WTC11 (cell line): ENCODE measurements around the gene AANAT.

ENCODE experiments used
- ATF3 ChIP-seq: sonication (generic); formaldehyde crosslinking; conservative IDR thresholded peaks from 2 replicates; pipeline ENCODE4 v1.8.1; 2022; ENCODE audit warnings: mild to moderate bottlenecking, missing genetic modification reagents
- CTCF ChIP-seq: fragments of 200-600 bp; IDR thresholded peaks from 2 replicates; pipeline ENCODE4 v1.8.0; 2022; ENCODE audit warnings: antibody characterized with exemption
- MAX ChIP-seq: sonication (generic); formaldehyde crosslinking; IDR thresholded peaks from 2 replicates; pipeline ENCODE4 v1.8.0; 2022; ENCODE audit warnings: mild to moderate bottlenecking, missing genetic modification reagents
- PREB ChIP-seq: sonication (generic); formaldehyde crosslinking; IDR thresholded peaks from 2 replicates; pipeline ENCODE4 v1.8.1; 2022; ENCODE audit warnings: mild to moderate bottlenecking, missing genetic modification reagents, moderate library complexity, borderline replicate concordance
- PRRX2 ChIP-seq: fragments of 250-450 bp; sonication (Bioruptor Pico); IDR thresholded peaks from 2 replicates; pipeline ENCODE4 v1.8.0; 2021; ENCODE audit warnings: mild to moderate bottlenecking
- SP1 ChIP-seq: sonication (generic); formaldehyde crosslinking; conservative IDR thresholded peaks from 2 replicates; pipeline ENCODE4 v1.8.1; 2022; ENCODE audit warnings: missing genetic modification reagents
- ZNF121 ChIP-seq: sonication (generic); formaldehyde crosslinking; IDR thresholded peaks from 2 replicates; pipeline ENCODE4 v1.8.0; 2023; ENCODE audit warnings: missing genetic modification reagents
- ZNF232 ChIP-seq: sonication (generic); formaldehyde crosslinking; IDR thresholded peaks from 2 replicates; pipeline ENCODE4 v1.8.0; 2022; ENCODE audit warnings: mild to moderate bottlenecking, missing genetic modification reagents
- TF ChIP-seq, protein P1 (sequence below): sonication (generic); formaldehyde crosslinking; IDR thresholded peaks from 2 replicates; pipeline ENCODE4 v1.8.1; 2023; ENCODE audit warnings: mild to moderate bottlenecking, missing genetic modification reagents, moderate library complexity

DNA sequence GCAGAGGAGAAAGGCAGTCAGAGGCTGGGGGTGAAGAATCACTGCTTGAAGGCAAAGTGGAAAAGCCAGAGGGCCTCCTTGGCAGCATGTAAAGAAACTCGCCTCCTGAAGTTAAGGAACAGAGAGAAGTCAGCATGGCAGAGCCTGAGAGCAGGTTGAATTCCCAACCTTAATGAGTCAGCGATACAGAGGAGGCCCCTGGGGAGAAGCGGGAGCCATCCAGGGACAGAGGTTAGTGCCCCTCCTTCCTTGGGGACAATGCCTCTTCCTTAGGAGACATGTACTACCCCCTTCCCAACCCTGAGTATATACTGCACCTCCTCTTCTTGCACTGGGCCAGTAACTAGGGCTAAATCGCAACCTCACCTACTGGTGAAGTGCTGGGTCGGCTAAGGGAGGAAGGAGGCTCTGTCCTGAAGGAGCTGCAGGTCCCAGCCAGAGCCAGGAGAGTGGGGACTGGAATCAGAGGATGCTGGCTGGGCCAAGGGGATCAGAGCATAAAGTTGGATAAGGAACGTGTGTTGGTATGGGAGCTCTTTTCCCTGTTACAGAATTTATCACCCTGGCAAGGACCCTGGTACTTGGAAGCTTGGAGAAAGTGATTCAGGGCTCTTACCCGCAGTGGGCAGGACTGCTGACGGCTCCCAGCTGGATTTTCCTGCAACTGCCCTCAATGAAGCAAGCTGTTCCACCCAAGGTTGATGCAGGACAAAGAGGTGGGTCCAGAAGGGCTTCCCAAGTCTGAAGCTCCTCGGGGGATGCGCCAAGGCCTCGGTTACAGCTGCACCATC is 5.4 kb upstream of the AANAT start:
- TF ChIP-seq ZNF232 (CRISPR knock-in tag), result no peak
- TF ChIP-seq PREB (CRISPR knock-in tag), result no peak
- no peak for TF ChIP-seq ZNF121 (CRISPR knock-in tag)
- no peak for TF ChIP-seq SP1 (CRISPR knock-in tag)
- no peak for TF ChIP-seq CTCF
- TF ChIP-seq ATF3 (CRISPR knock-in tag), result no peak
- no peak for TF ChIP-seq MAX (CRISPR knock-in tag)
- TF ChIP-seq PRRX2, result no peak
- TF ChIP-seq, protein P1, sequence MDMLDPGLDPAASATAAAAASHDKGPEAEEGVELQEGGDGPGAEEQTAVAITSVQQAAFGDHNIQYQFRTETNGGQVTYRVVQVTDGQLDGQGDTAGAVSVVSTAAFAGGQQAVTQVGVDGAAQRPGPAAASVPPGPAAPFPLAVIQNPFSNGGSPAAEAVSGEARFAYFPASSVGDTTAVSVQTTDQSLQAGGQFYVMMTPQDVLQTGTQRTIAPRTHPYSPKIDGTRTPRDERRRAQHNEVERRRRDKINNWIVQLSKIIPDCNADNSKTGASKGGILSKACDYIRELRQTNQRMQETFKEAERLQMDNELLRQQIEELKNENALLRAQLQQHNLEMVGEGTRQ, result no peak
